SK-N-SH (cell line): ENCODE data around the gene DSCAM. TPM values are rescaled to one million over a fixed set of nuclear protein-coding genes. Genes with fewer than 3 reads are reported as not detected.

ENCODE experiments used
- CTCF ChIA-PET: fragments of 300-600, 350-600 bp; formaldehyde crosslinking; extraction: SDS; loops from one replicate; lab custom pipeline; 2021; lab: Yijun Ruan, JAX
- POLR2A ChIA-PET: fragments of 350-600 bp; sonication (Branson Sonifier 250); formaldehyde crosslinking; extraction: SDS; loops from one replicate; lab custom pipeline; 2020; ENCODE audit warnings: antibody characterized with exemption, inconsistent platforms; lab: Yijun Ruan, JAX
- DNase-seq: peaks from one replicate; pipeline ENCODE4 v3.0.0; 2012
- H2AFZ ChIP-seq: fragments of 200-600 bp; sonication (generic); 2 replicates; pipeline ENCODE4 v1.8.1; 2016; ENCODE audit warnings: antibody characterized with exemption, mild to moderate bottlenecking, low read depth
- H3F3A ChIP-seq: fragments of 200-600 bp; sonication (generic); replicated peaks from 2 replicates; pipeline ENCODE3; 2016; ENCODE audit warnings: antibody characterized with exemption, mild to moderate bottlenecking; ENCODE audit not compliant: insufficient read depth
- H3K27ac ChIP-seq, 2 experiments: fragments of 200-500 bp in 1 of 2; fragments of 200-600 bp in 1 of 2; sonication (Bioruptor generic) in 1 of 2; sonication (generic), shearing (Covaris generic) in 1 of 2; 2 replicates each; pipeline versions ENCODE4 v1.5.1 to v1.6.1; 2014 to 2016; ENCODE audit warnings: low read depth in 2 of 2, inconsistent platforms in 1 of 2, low read length in 1 of 2, mild to moderate bottlenecking in 1 of 2, mixed read lengths in 1 of 2
- H3K27me3 ChIP-seq: fragments of 200-600 bp; sonication (generic), shearing (Covaris generic); 2 replicates; pipeline ENCODE4 v1.6.1; 2016; ENCODE audit warnings: mixed run types; ENCODE audit not compliant: insufficient read depth
- H3K36me3 ChIP-seq, 2 experiments: fragments of 200-500 bp in 1 of 2; fragments of 200-600 bp in 1 of 2; sonication (Bioruptor generic) in 1 of 2; sonication (generic) in 1 of 2; replicated peaks in 1 of 2; 2 replicates each; pipeline versions ENCODE3 to v1.5.1; 2014 to 2016; ENCODE audit warnings: low read length in 1 of 2, mild to moderate bottlenecking in 1 of 2; ENCODE audit not compliant: insufficient read depth in 2 of 2, control insufficient read depth in 1 of 2
- H3K4me1 ChIP-seq, 2 experiments: fragments of 200-500 bp in 1 of 2; fragments of 200-600 bp in 1 of 2; sonication (Bioruptor generic) in 1 of 2; sonication (generic), shearing (Covaris generic) in 1 of 2; 2 replicates each; pipeline versions ENCODE4 v1.5.1 to v1.6.1; 2014 to 2016; ENCODE audit warnings: low read depth in 1 of 2, low read length in 1 of 2, mixed run types in 1 of 2; ENCODE audit not compliant: insufficient read depth in 2 of 2, control insufficient read depth in 1 of 2
- H3K4me2 ChIP-seq: fragments of 200-600 bp; sonication (generic), shearing (Covaris generic); 2 replicates; pipeline ENCODE4 v1.6.1; 2017; ENCODE audit warnings: mixed run types
- H3K4me3 ChIP-seq, 2 experiments: fragments of 200-500 bp in 1 of 2; fragments of 200-600 bp in 1 of 2; sonication (Bioruptor generic) in 1 of 2; sonication (generic), shearing (Covaris generic) in 1 of 2; 2 replicates each; pipeline versions ENCODE4 v1.5.1 to v1.8.1; 2014 to 2016; ENCODE audit warnings: low read depth in 2 of 2, inconsistent platforms in 1 of 2, low read length in 1 of 2, mild to moderate bottlenecking in 1 of 2, mixed read lengths in 1 of 2, moderate library complexity in 1 of 2
- H3K79me2 ChIP-seq: fragments of 200-600 bp; sonication (generic); 2 replicates; pipeline ENCODE4 v1.8.1; 2017; ENCODE audit warnings: mild to moderate bottlenecking; ENCODE audit not compliant: insufficient read depth
- H3K9ac ChIP-seq: fragments of 200-600 bp; sonication (generic); 2 replicates; pipeline ENCODE4 v1.6.1; 2017; ENCODE audit warnings: mixed run types
- H3K9me2 ChIP-seq: fragments of 200-600 bp; sonication (generic); 2 replicates; pipeline ENCODE4 v1.6.1; 2017; ENCODE audit warnings: mixed run types
- H3K9me3 ChIP-seq: fragments of 200-600 bp; sonication (generic); 2 replicates; pipeline ENCODE4 v1.6.1; 2017; ENCODE audit warnings: mixed run types, mild to moderate bottlenecking, moderate library complexity
- H4K20me1 ChIP-seq: fragments of 200-600 bp; sonication (generic); 2 replicates; pipeline ENCODE4 v1.6.1; 2017; ENCODE audit warnings: mild to moderate bottlenecking, mixed run types; ENCODE audit not compliant: insufficient read depth
- CHD2 ChIP-seq: fragments of 150-350 bp; IDR thresholded peaks from 2 replicates; pipeline ENCODE4 v1.6.1; 2018; ENCODE audit warnings: low read length; ENCODE audit not compliant: partially characterized antibody
- ELF1 ChIP-seq: IDR thresholded peaks from 2 replicates; pipeline ENCODE4 v1.4.0; 2012
- EZH2phosphoT487 ChIP-seq: fragments of 200-600 bp; sonication (generic); IDR thresholded peaks from 2 replicates; pipeline ENCODE4 v1.6.1; 2017; ENCODE audit warnings: low read depth, mixed run types, mild to moderate bottlenecking, antibody characterized with exemption, moderate library complexity, borderline replicate concordance
- FOSL2 ChIP-seq: IDR thresholded peaks from 2 replicates; pipeline ENCODE4 v1.4.0; 2012; ENCODE audit warnings: low read depth, mild to moderate bottlenecking, moderate library complexity, borderline replicate concordance
- GATA2 ChIP-seq: sonication (generic); formaldehyde crosslinking; IDR thresholded peaks from 2 replicates; pipeline ENCODE4 v1.5.0; 2020; ENCODE audit warnings: mild to moderate bottlenecking, missing genetic modification reagents
- MEF2A ChIP-seq: IDR thresholded peaks from 2 replicates; pipeline ENCODE4 v1.4.0; 2012; ENCODE audit warnings: low read depth, borderline replicate concordance
- NRF1 ChIP-seq: IDR thresholded peaks from 2 replicates; pipeline ENCODE4 v1.6.1; 2012; ENCODE audit warnings: low read depth, mild to moderate bottlenecking, low read length
- POLR2AphosphoS5 ChIP-seq: IDR thresholded peaks from 2 replicates; pipeline ENCODE4 v1.6.1; 2012; ENCODE audit warnings: low read depth, low read length
- RCOR1 ChIP-seq: fragments of 150-350 bp; IDR thresholded peaks from 2 replicates; pipeline ENCODE4 v1.6.1; 2017; ENCODE audit warnings: antibody characterized with exemption, low read length
- RXRA ChIP-seq: IDR thresholded peaks from 2 replicates; pipeline ENCODE4 v1.4.0; 2012; ENCODE audit warnings: low read depth, mild to moderate bottlenecking, borderline replicate concordance
- SIN3A ChIP-seq: IDR thresholded peaks from 2 replicates; pipeline ENCODE4 v1.6.1; 2012; ENCODE audit warnings: low read depth, mild to moderate bottlenecking, low read length, moderate library complexity, borderline replicate concordance
- SMC3 ChIP-seq: IDR thresholded peaks from 2 replicates; pipeline ENCODE4 v1.6.1; 2012; ENCODE audit warnings: low read depth, low read length, improper control_type of control experiment
- TEAD4 ChIP-seq: IDR thresholded peaks from 2 replicates; pipeline ENCODE4 v1.4.0; 2012; ENCODE audit warnings: mild to moderate bottlenecking, borderline replicate concordance; ENCODE audit not compliant: insufficient read depth
- YY1 ChIP-seq: IDR thresholded peaks from 2 replicates; pipeline ENCODE4 v1.4.0; 2012; ENCODE audit warnings: low read depth, mild to moderate bottlenecking
- WGBS: methylation state at CpG from one replicate; pipeline ENCODE4 v1.1.6; 2017; ENCODE audit warnings: low lambda C conversion rate; 5-methylcytosine and 5-hydroxymethylcytosine counted together
- polyA plus RNA-seq, 3 experiments: library from polyadenylated mRNA; depleted of rRNA; stranded (reverse); fragments of >200 nt; gene quantifications; 2 replicates each; pipeline ENCODE4 v1.2.3, GENCODE V29; 2012
- TF ChIP-seq, protein P1 (sequence below): IDR thresholded peaks from 2 replicates; pipeline ENCODE4; 2012
- TF ChIP-seq, protein P2 (sequence below): IDR thresholded peaks from 2 replicates; pipeline ENCODE4 v1.4.0; 2012; ENCODE audit warnings: low read depth
- TF ChIP-seq, protein P3 (sequence below): IDR thresholded peaks from 2 replicates; pipeline ENCODE4 v1.4.0; 2012; ENCODE audit warnings: low read depth, borderline replicate concordance
- TF ChIP-seq, protein P4 (sequence below): fragments of 150-350 bp; IDR thresholded peaks from 2 replicates; pipeline ENCODE4 v1.6.1; 2017; ENCODE audit warnings: antibody characterized with exemption, low read length, low read depth, borderline replicate concordance

The DSCAM gene
- polyA plus RNA-seq, 1 of the 3 experiments (the other 2 are of a cell fraction) = not detected

DNA sequence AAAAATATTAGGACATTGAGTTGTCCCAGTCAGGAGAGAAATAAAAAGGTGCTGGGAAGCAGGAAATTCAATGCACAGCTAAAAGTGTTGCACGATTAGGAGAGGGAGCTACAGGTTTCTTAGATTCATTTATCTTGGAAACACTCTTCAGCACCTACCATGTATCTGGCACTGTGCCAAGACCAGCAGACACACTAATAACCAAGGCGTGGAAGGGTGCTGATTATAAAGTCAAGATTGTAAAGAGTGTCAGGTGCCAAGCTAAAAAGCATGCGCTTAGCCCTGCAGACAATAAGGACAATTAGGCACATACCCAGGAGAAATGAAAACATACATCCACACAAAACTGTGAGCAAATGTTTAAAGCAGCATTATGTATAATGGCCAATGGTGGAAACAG lies 129.9 kb downstream of the DSCAM start:
- ChIA-PET CTCF (interaction anchor here (1.0 to 1.7 kb wide), 3 partner anchors 10 to 124 kb away, joined by 3 to 4 read pairs (median 4); no protein-coding TSS in a partner anchor), POLR2A (no interaction called here)
- Histone ChIP-seq H3K27ac (no peak overlapping the region), H3K27me3 (no peaks in the 10 kb centered on the region), H3K79me2 (no peaks in the 10 kb centered on the region), H4K20me1 (no peaks in the 10 kb centered on the region), H3F3A (no peaks in the 10 kb centered on the region), H3K36me3 (no peaks in the 10 kb centered on the region), H2AFZ (no peak overlapping the region), H3K4me1 (no peaks in the 10 kb centered on the region), H3K4me2 (no peak overlapping the region), H3K9me3 (peaks cover 18% of the 10 kb centered on the region; the same call in 1 of the 2 replicates), H3K9me2 (no peaks in the 10 kb centered on the region), H3K4me3 (no peak overlapping the region), H3K9ac (no peak overlapping the region)
- 50% methylated on average over 3 of the region's 3 CpGs for WGBS
- TF ChIP-seq NRF1 (no peak), SIN3A (no peak), CHD2 (no peak), RXRA (no peak), FOSL2 (no peak), ELF1 (no peak), YY1 (no peak)
- TF ChIP-seq, protein P1, sequence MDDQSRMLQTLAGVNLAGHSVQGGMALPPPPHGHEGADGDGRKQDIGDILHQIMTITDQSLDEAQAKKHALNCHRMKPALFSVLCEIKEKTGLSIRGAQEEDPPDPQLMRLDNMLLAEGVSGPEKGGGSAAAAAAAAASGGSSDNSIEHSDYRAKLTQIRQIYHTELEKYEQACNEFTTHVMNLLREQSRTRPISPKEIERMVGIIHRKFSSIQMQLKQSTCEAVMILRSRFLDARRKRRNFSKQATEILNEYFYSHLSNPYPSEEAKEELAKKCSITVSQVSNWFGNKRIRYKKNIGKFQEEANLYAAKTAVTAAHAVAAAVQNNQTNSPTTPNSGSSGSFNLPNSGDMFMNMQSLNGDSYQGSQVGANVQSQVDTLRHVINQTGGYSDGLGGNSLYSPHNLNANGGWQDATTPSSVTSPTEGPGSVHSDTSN = no peak
- TF ChIP-seq, protein P2, sequence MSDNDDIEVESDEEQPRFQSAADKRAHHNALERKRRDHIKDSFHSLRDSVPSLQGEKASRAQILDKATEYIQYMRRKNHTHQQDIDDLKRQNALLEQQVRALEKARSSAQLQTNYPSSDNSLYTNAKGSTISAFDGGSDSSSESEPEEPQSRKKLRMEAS = no peak
- TF ChIP-seq, protein P3, sequence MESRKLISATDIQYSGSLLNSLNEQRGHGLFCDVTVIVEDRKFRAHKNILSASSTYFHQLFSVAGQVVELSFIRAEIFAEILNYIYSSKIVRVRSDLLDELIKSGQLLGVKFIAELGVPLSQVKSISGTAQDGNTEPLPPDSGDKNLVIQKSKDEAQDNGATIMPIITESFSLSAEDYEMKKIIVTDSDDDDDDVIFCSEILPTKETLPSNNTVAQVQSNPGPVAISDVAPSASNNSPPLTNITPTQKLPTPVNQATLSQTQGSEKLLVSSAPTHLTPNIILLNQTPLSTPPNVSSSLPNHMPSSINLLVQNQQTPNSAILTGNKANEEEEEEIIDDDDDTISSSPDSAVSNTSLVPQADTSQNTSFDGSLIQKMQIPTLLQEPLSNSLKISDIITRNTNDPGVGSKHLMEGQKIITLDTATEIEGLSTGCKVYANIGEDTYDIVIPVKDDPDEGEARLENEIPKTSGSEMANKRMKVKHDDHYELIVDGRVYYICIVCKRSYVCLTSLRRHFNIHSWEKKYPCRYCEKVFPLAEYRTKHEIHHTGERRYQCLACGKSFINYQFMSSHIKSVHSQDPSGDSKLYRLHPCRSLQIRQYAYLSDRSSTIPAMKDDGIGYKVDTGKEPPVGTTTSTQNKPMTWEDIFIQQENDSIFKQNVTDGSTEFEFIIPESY = no peak
- no peak for DNase-seq

DNA sequence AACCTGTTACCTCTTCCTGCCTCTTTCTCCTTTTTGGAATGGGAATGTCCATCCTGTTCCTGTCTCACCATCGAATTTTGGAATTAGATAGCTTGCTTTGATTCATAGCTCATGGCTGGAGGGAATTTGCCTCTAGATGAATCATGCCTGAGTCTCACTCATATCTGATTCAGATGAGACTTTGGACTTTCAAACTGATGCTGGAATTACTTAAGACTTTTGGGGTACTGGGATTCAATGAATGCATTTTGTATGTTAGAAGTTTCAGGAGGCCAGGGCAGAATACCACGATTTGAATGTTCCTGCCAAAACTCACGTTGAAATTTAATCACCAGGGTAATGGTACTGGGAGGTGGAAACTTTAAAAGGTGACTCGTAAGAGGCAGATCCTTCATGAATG lies 132.4 kb downstream of the DSCAM start:
- H3K9ac ChIP-seq = no peak overlapping the region
- H3K27ac ChIP-seq = no peak overlapping the region
- CTCF ChIA-PET = no interaction called here
- H3F3A ChIP-seq = no peaks in the 10 kb centered on the region
- H3K27me3 ChIP-seq = no peaks in the 10 kb centered on the region
- H2AFZ ChIP-seq = no peak overlapping the region
- peaks cover 8% of the 10 kb centered on the region; the same call in 1 of the 2 replicates for H3K9me3 ChIP-seq
- 10% methylated on average over 4 of the region's 4 CpGs for WGBS
- H4K20me1 ChIP-seq = no peaks in the 10 kb centered on the region
- DNase-seq = no peak
- H3K4me3 ChIP-seq = no peak overlapping the region
- 0 out of 2 replicates have a peak, but pooled peaks cover 2% of the 10 kb centered on the region for H3K9me2 ChIP-seq
- POLR2A ChIA-PET = no interaction called here
- no peak overlapping the region for H3K4me2 ChIP-seq
- no peaks in the 10 kb centered on the region for H3K79me2 ChIP-seq
- H3K36me3 ChIP-seq = no peaks in the 10 kb centered on the region
- no peaks in the 10 kb centered on the region for H3K4me1 ChIP-seq
- TF ChIP-seq SMC3 (no peak), RCOR1 (no peak), POLR2AphosphoS5 (no peak), ELF1 (no peak), GATA2 (CRISPR knock-in tag) (no peak), MEF2A (no peak), FOSL2 (no peak), TEAD4 (no peak), EZH2phosphoT487 (no peak)
- TF ChIP-seq, protein P1 = no peak
- TF ChIP-seq, protein P3 = no peak
- TF ChIP-seq, protein P4, sequence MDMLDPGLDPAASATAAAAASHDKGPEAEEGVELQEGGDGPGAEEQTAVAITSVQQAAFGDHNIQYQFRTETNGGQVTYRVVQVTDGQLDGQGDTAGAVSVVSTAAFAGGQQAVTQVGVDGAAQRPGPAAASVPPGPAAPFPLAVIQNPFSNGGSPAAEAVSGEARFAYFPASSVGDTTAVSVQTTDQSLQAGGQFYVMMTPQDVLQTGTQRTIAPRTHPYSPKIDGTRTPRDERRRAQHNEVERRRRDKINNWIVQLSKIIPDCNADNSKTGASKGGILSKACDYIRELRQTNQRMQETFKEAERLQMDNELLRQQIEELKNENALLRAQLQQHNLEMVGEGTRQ = no peak
- TF ChIP-seq, protein P2 = no peak
